Measurements from ENCODE around the gene CCR3.

GRCh38 chr3:46209053-46209452 is 33.2 kb upstream of the CCR3 start:
- TF ChIP-seq EZH2 (IDR thresholded peaks at IDR 0.05; ENCODE audit: borderline replicate concordance, low read depth, low read length, poor library complexity, severe bottlenecking) (no peak), CTCF (conservative IDR thresholded peaks at IDR 0.05; ENCODE audit: low read depth, low read length) (no peak)

All from A673 (cell line).